ENCODE measurements around the gene XPC.

XPC gene

DNA sequence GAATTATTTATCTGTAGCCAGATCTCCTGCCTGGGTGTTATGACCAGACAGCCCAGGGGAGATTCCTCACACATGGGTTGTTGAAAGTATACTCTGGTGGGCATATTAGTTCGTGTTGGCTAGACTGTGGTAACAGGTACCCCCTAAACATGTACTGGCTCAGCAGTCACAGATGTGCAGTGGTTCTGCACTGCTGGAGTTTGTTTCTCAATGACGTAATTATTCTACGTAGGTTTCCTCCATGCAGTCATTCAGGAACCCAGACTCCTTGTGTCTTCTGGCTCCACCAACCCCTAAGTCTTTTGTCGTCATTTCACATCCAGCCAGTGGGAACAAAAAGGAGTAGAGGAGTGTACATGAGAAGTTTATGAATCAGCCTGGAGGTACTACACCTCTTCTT lies 16.5 kb upstream of the XPC start:
- ATAC-seq (ENCODE audit: low read depth) (no peak), DNase-seq (ENCODE audit: low spot score) (no peak)
- no peak overlapping the region for H3K27ac ChIP-seq (ENCODE audit: poor library complexity, severe bottlenecking)
- no peak overlapping the region for H3K4me3 ChIP-seq (ENCODE audit: severe bottlenecking)
- peaks cover 35% of the 10 kb centered on the region for H3K36me3 ChIP-seq (ENCODE audit: low read depth)
- no peaks in the 10 kb centered on the region for H3K9me3 ChIP-seq (ENCODE audit: severe bottlenecking)
- no peak for TF ChIP-seq CTCF (IDR thresholded peaks at IDR 0.05; ENCODE audit: poor library complexity, severe bottlenecking)
- H3K4me1 ChIP-seq (ENCODE audit: insufficient read depth, poor library complexity, severe bottlenecking) = peaks cover 16% of the 10 kb centered on the region
- H3K27me3 ChIP-seq (ENCODE audit: insufficient read depth, poor library complexity, severe bottlenecking) = no peaks in the 10 kb centered on the region

GRCh38 chr3:14188041-14188754 lies 9.8 kb upstream of the XPC start:
- no peaks in the 10 kb centered on the region for H3K9me3 ChIP-seq (ENCODE audit: severe bottlenecking)
- ATAC-seq (ENCODE audit: low read depth) = no peak
- no peaks in the 10 kb centered on the region for H3K4me1 ChIP-seq (ENCODE audit: insufficient read depth, poor library complexity, severe bottlenecking)
- H3K4me3 ChIP-seq (ENCODE audit: severe bottlenecking) = no peak overlapping the region
- peaks cover 64% of the 10 kb centered on the region for H3K36me3 ChIP-seq (ENCODE audit: low read depth)
- TF ChIP-seq CTCF (IDR thresholded peaks at IDR 0.05; ENCODE audit: poor library complexity, severe bottlenecking) = no peak
- no peaks in the 10 kb centered on the region for H3K27me3 ChIP-seq (ENCODE audit: insufficient read depth, poor library complexity, severe bottlenecking)
- DNase-seq (ENCODE audit: low spot score) = no peak
- no peak overlapping the region for H3K27ac ChIP-seq (ENCODE audit: poor library complexity, severe bottlenecking)

DNA sequence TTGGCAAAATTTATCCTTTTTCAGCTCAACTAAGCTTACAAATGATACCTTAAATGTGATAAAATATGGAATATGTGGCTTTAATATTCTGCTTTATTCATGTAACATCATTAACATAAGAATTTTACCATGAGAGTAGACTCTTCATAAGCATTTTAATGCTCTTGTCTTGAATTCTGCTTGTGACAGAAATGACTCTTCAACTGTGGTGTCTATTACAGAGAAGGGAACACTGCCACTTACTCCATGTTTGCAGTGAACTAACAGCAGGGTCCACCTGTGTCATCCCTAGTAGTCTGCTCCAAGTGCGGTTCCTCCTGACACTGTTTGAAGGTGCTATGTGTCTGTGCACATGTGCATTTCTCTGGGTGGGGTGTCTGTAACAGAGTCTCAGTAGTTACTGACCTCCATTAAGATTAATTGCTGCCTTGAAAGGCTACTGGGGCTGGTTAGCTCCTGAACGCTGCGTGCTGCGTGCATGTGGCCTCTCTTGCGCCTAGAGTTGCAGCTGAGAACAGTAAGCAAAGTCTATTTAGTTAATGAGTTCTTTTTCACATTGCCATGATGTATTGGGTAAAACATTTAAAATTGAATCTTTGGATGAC lies 8.6 kb upstream of the XPC start:
- ATAC-seq (ENCODE audit: low read depth) = no peak
- Histone ChIP-seq H3K9me3 (ENCODE audit: severe bottlenecking) (no peaks in the 10 kb centered on the region), H3K4me3 (ENCODE audit: severe bottlenecking) (no peak overlapping the region), H3K27ac (ENCODE audit: poor library complexity, severe bottlenecking) (no peak overlapping the region), H3K36me3 (ENCODE audit: low read depth) (peaks cover 76% of the 10 kb centered on the region), H3K27me3 (ENCODE audit: insufficient read depth, poor library complexity, severe bottlenecking) (no peaks in the 10 kb centered on the region), H3K4me1 (ENCODE audit: insufficient read depth, poor library complexity, severe bottlenecking) (peaks cover 8% of the 10 kb centered on the region)
- no peak for TF ChIP-seq CTCF (IDR thresholded peaks at IDR 0.05; ENCODE audit: poor library complexity, severe bottlenecking)
- no peak for DNase-seq (ENCODE audit: low spot score)

- ATAC-seq (ENCODE audit: low read depth) = no peak
- peaks cover 67% of the 10 kb centered on the region for H3K36me3 ChIP-seq (ENCODE audit: low read depth)
Observed at GRCh38 chr3:14183015-14183577, 4.7 kb upstream of the XPC start.

More at GRCh38 chr3:14183015-14183577, 4.7 kb upstream of the XPC start:
- DNase-seq (ENCODE audit: low spot score) = no peak
- Histone ChIP-seq H3K4me3 (ENCODE audit: severe bottlenecking) (no peak overlapping the region), H3K9me3 (ENCODE audit: severe bottlenecking) (no peaks in the 10 kb centered on the region), H3K4me1 (ENCODE audit: insufficient read depth, poor library complexity, severe bottlenecking) (peaks cover 14% of the 10 kb centered on the region), H3K27me3 (ENCODE audit: insufficient read depth, poor library complexity, severe bottlenecking) (no peaks in the 10 kb centered on the region), H3K27ac (ENCODE audit: poor library complexity, severe bottlenecking) (no peak overlapping the region)
- no peak for TF ChIP-seq CTCF (IDR thresholded peaks at IDR 0.05; ENCODE audit: poor library complexity, severe bottlenecking)
